ENCODE results near the gene CYTL1.

Gene CYTL1

GRCh38 chr4:4981827-4982226 is 37.4 kb downstream of the CYTL1 start:
- DNase-seq (ENCODE audit: low read depth), result no peak
- TF ChIP-seq MYC (IDR thresholded peaks at IDR 0.05; ENCODE audit: low read depth, low read length) (no peak), MAX (IDR thresholded peaks at IDR 0.05; ENCODE audit: low read depth, low read length) (no peak), CTCF (IDR thresholded peaks at IDR 0.05; ENCODE audit: low read depth, low read length) (no peak), POLR2A (IDR thresholded peaks at IDR 0.05; ENCODE audit: extremely low read depth, insufficient read length) (no peak)

GRCh38 chr4:4981427-4981826 is 37.8 kb downstream of the CYTL1 start:
- no peak overlapping the region for H3K4me3 ChIP-seq (ENCODE audit: low read depth, low read length)
- DNase-seq (ENCODE audit: low read depth), result no peak
- TF ChIP-seq POLR2A (IDR thresholded peaks at IDR 0.05; ENCODE audit: extremely low read depth, insufficient read length) (no peak), CTCF (IDR thresholded peaks at IDR 0.05; ENCODE audit: low read depth, low read length) (no peak), MYC (IDR thresholded peaks at IDR 0.05; ENCODE audit: low read depth, low read length) (no peak), MAX (IDR thresholded peaks at IDR 0.05; ENCODE audit: low read depth, low read length) (no peak)

More at GRCh38 chr4:4981827-4982226, 37.4 kb downstream of the CYTL1 start:
- no peak overlapping the region for H3K4me3 ChIP-seq (ENCODE audit: low read depth, low read length)

- no peak overlapping the region for H3K4me3 ChIP-seq (ENCODE audit: low read depth, low read length)
- DNase-seq (ENCODE audit: low read depth), result no peak
- TF ChIP-seq CTCF (IDR thresholded peaks at IDR 0.05; ENCODE audit: low read depth, low read length) (no peak), POLR2A (IDR thresholded peaks at IDR 0.05; ENCODE audit: extremely low read depth, insufficient read length) (no peak), MAX (IDR thresholded peaks at IDR 0.05; ENCODE audit: low read depth, low read length) (no peak), MYC (IDR thresholded peaks at IDR 0.05; ENCODE audit: low read depth, low read length) (no peak)
These were observed 38.5 kb downstream of the CYTL1 start for GRCh38 chr4:4980621-4981230.

- no peak for TF ChIP-seq MAX (IDR thresholded peaks at IDR 0.05; ENCODE audit: low read depth, low read length)
- no peak for TF ChIP-seq POLR2A (IDR thresholded peaks at IDR 0.05; ENCODE audit: extremely low read depth, insufficient read length)
- TF ChIP-seq MYC (IDR thresholded peaks at IDR 0.05; ENCODE audit: low read depth, low read length), result no peak
- TF ChIP-seq CTCF (IDR thresholded peaks at IDR 0.05; ENCODE audit: low read depth, low read length), result no peak
- H3K4me3 ChIP-seq (ENCODE audit: low read depth, low read length), result no peak overlapping the region
- DNase-seq (ENCODE audit: low read depth), result no peak
These were observed 39.3 kb downstream of the CYTL1 start for GRCh38 chr4:4979971-4980370.

- no peak for DNase-seq (ENCODE audit: low read depth)
- TF ChIP-seq MYC (IDR thresholded peaks at IDR 0.05; ENCODE audit: low read depth, low read length) (no peak), CTCF (IDR thresholded peaks at IDR 0.05; ENCODE audit: low read depth, low read length) (no peak), MAX (IDR thresholded peaks at IDR 0.05; ENCODE audit: low read depth, low read length) (no peak), POLR2A (IDR thresholded peaks at IDR 0.05; ENCODE audit: extremely low read depth, insufficient read length) (no peak)
- H3K4me3 ChIP-seq (ENCODE audit: low read depth, low read length), result no peak overlapping the region
These were observed 44.5 kb downstream of the CYTL1 start for GRCh38 chr4:4974727-4975126.

Data from NB4 (cell line).